Esophagus squamous epithelium (tissue), 4 donors: ENCODE results near the gene PRR15L.
"Not testable (repeated sequence)": the region's sequence is repeated elsewhere in the genome, so short reads cannot be mapped to it uniquely, and the experiment has no call there.

Source experiments
- POLR2A ChIP-seq, 4 donors: fragments of 450-650 bp; IDR thresholded peaks; one replicate each; pipeline ENCODE4 v1.6.1; 2017; ENCODE audit warnings: antibody characterized with exemption in 4 of 4, mild to moderate bottlenecking in 4 of 4, moderate library complexity in 3 of 4
- TF ChIP-seq, protein P1 (sequence below), 6 experiments: fragments of 450-650 bp in 4 of 6; fragments of 200-600 bp in 2 of 6; sonication (generic) in 2 of 6; IDR thresholded peaks; one replicate each; pipeline ENCODE4 v1.5.1; 2016 to 2019; ENCODE audit warnings: antibody characterized with exemption in 6 of 6, mild to moderate bottlenecking in 4 of 6, moderate library complexity in 4 of 6

DNA sequence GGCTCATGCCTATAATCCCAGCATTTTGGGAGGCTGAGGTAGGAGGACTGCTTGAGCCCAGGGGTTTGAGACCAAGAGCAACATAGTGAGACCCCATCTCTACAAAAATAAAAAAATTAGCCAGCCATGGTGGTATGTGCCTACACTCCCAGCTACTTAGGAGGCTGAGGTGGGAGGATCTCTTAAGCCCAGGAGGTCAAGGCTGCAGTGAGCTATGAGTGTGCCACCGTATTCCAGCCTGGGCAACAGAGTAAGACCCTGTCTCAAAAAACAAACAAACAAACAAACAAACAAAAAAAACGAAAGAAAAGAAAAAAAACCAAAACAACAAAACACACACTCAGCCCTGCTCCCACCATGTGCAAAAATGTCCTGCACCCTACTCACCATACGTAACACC, 22.2 kb downstream of the PRR15L start:
- TF ChIP-seq POLR2A (IDR thresholded peaks at IDR 0.05): not testable (repeated sequence)
- TF ChIP-seq, protein P1, sequence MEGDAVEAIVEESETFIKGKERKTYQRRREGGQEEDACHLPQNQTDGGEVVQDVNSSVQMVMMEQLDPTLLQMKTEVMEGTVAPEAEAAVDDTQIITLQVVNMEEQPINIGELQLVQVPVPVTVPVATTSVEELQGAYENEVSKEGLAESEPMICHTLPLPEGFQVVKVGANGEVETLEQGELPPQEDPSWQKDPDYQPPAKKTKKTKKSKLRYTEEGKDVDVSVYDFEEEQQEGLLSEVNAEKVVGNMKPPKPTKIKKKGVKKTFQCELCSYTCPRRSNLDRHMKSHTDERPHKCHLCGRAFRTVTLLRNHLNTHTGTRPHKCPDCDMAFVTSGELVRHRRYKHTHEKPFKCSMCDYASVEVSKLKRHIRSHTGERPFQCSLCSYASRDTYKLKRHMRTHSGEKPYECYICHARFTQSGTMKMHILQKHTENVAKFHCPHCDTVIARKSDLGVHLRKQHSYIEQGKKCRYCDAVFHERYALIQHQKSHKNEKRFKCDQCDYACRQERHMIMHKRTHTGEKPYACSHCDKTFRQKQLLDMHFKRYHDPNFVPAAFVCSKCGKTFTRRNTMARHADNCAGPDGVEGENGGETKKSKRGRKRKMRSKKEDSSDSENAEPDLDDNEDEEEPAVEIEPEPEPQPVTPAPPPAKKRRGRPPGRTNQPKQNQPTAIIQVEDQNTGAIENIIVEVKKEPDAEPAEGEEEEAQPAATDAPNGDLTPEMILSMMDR (IDR thresholded peaks at IDR 0.05): not testable (repeated sequence)
